ACC112 (cell line): Measurements from ENCODE around the gene MYH11.
"Not testable (repeated sequence)": the region's sequence is repeated elsewhere in the genome, so short reads cannot be mapped to it uniquely, and the experiment has no call there.

Experiments used
- H2AFZ ChIP-seq: fragments of 200-600 bp; sonication (generic); one replicate; pipeline ENCODE4 v1.6.0; 2017; ENCODE audit warnings: antibody characterized with exemption, low read length; ENCODE audit not compliant: unreplicated experiment
- H3K27ac ChIP-seq: fragments of 200-600 bp; sonication (generic); 2 replicates; pipeline ENCODE4 v1.5.1; 2014; ENCODE audit warnings: low read depth, mild to moderate bottlenecking, antibody characterized with exemption, low read length, moderate library complexity
- H3K27me3 ChIP-seq: fragments of 200-600 bp; sonication (generic); 2 replicates; pipeline ENCODE4 v1.6.1; 2014; ENCODE audit warnings: mild to moderate bottlenecking, antibody characterized with exemption, low read length, moderate library complexity, mixed read lengths; ENCODE audit not compliant: insufficient read depth
- H3K36me3 ChIP-seq: fragments of 200-600 bp; sonication (generic); 2 replicates; pipeline ENCODE4 v1.6.1; 2016; ENCODE audit warnings: mild to moderate bottlenecking, antibody characterized with exemption, low read length, moderate library complexity, mixed read lengths; ENCODE audit not compliant: insufficient read depth
- H3K4me1 ChIP-seq: fragments of 200-600 bp; sonication (generic); one replicate; pipeline ENCODE4 v1.6.1; 2016; ENCODE audit warnings: low read length, mixed read lengths; ENCODE audit not compliant: insufficient read depth, unreplicated experiment, control insufficient read depth
- H3K4me3 ChIP-seq: fragments of 200-600 bp; sonication (generic); 2 replicates; pipeline ENCODE4 v1.5.1; 2014; ENCODE audit warnings: mild to moderate bottlenecking, low read depth, low read length
- H3K79me2 ChIP-seq: fragments of 200-600 bp; sonication (generic); one replicate; pipeline ENCODE4 v1.6.0; 2016; ENCODE audit warnings: low read length; ENCODE audit not compliant: control insufficient read depth, unreplicated experiment, insufficient read depth

The MYH11 gene

GRCh38 chr16:15856182-15856581, 646 bp downstream of the MYH11 start:
- H3K79me2 ChIP-seq, result no peaks in the 10 kb centered on the region
- no peak overlapping the region for H3K27ac ChIP-seq
- H2AFZ ChIP-seq, result no peak overlapping the region
- no peak overlapping the region for H3K4me3 ChIP-seq
- H3K36me3 ChIP-seq, result no peaks in the 10 kb centered on the region
- peaks cover 58% of the 10 kb centered on the region for H3K27me3 ChIP-seq
- H3K4me1 ChIP-seq, result peaks cover 11% of the 10 kb centered on the region

- Histone ChIP-seq H3K79me2 (no peaks in the 10 kb centered on the region), H3K27me3 (peaks cover 58% of the 10 kb centered on the region), H3K27ac (no peak overlapping the region), H3K4me3 (no peak overlapping the region), H2AFZ (no peak overlapping the region), H3K36me3 (no peaks in the 10 kb centered on the region), H3K4me1 (peaks cover 11% of the 10 kb centered on the region)
Measured at GRCh38 chr16:15855704-15856003, 1.2 kb downstream of the MYH11 start.

GRCh38 chr16:15854906-15855703, 1.7 kb downstream of the MYH11 start:
- H2AFZ ChIP-seq, result no peak overlapping the region
- no peak overlapping the region for H3K27ac ChIP-seq

GRCh38 chr16:15854061-15854460, 2.8 kb downstream of the MYH11 start:
- no peaks in the 10 kb centered on the region for H3K36me3 ChIP-seq
- H2AFZ ChIP-seq, result no peak overlapping the region
- no peak overlapping the region for H3K27ac ChIP-seq
- no peak overlapping the region for H3K4me3 ChIP-seq
- peaks cover 11% of the 10 kb centered on the region for H3K4me1 ChIP-seq
- peaks cover 58% of the 10 kb centered on the region for H3K27me3 ChIP-seq
- H3K79me2 ChIP-seq, result no peaks in the 10 kb centered on the region

More at GRCh38 chr16:15854906-15855703, 1.7 kb downstream of the MYH11 start:
- Histone ChIP-seq H3K27me3 (peaks cover 58% of the 10 kb centered on the region), H3K4me1 (peaks cover 11% of the 10 kb centered on the region), H3K4me3 (no peak overlapping the region), H3K36me3 (no peaks in the 10 kb centered on the region), H3K79me2 (no peaks in the 10 kb centered on the region)

GRCh38 chr16:15853021-15853420, 3.8 kb downstream of the MYH11 start:
- no peaks in the 10 kb centered on the region for H3K36me3 ChIP-seq
- H3K27ac ChIP-seq, result no peak overlapping the region
- no peaks in the 10 kb centered on the region for H3K79me2 ChIP-seq
- no peak overlapping the region for H3K4me3 ChIP-seq
- H3K4me1 ChIP-seq, result peaks cover 11% of the 10 kb centered on the region
- H2AFZ ChIP-seq, result no peak overlapping the region
- H3K27me3 ChIP-seq, result peaks cover 59% of the 10 kb centered on the region

- H3K4me1 ChIP-seq, H3K79me2 ChIP-seq, H2AFZ ChIP-seq, H3K4me3 ChIP-seq, H3K27ac ChIP-seq, H3K36me3 ChIP-seq: not testable (repeated sequence)
- H3K27me3 ChIP-seq, result peaks cover 47% of the 10 kb centered on the region
Measured at GRCh38 chr16:15850555-15850954, 6.3 kb downstream of the MYH11 start.

- H3K4me3 ChIP-seq, result no peak overlapping the region
Measured at GRCh38 chr16:15849209-15849981, 7.4 kb downstream of the MYH11 start.

GRCh38 chr16:15847611-15848175, 9.1 kb downstream of the MYH11 start:
- Histone ChIP-seq H3K4me3 (no peak overlapping the region), H3K79me2 (no peaks in the 10 kb centered on the region), H3K36me3 (no peaks in the 10 kb centered on the region), H3K4me1 (no peaks in the 10 kb centered on the region), H3K27ac (no peak overlapping the region), H2AFZ (no peak overlapping the region), H3K27me3 (peaks cover 23% of the 10 kb centered on the region)

More at GRCh38 chr16:15849209-15849981, 7.4 kb downstream of the MYH11 start:
- Histone ChIP-seq H3K27me3 (peaks cover 38% of the 10 kb centered on the region), H2AFZ (no peak overlapping the region), H3K27ac (no peak overlapping the region), H3K4me1 (no peaks in the 10 kb centered on the region), H3K79me2 (no peaks in the 10 kb centered on the region), H3K36me3 (no peaks in the 10 kb centered on the region)

GRCh38 chr16:15846510-15846909, 10.3 kb downstream of the MYH11 start:
- no peaks in the 10 kb centered on the region for H3K4me1 ChIP-seq
- peaks cover 24% of the 10 kb centered on the region for H3K27me3 ChIP-seq
- H3K4me3 ChIP-seq, result no peak overlapping the region
- no peaks in the 10 kb centered on the region for H3K36me3 ChIP-seq
- no peak overlapping the region for H3K27ac ChIP-seq
- no peak overlapping the region for H2AFZ ChIP-seq
- no peaks in the 10 kb centered on the region for H3K79me2 ChIP-seq

GRCh38 chr16:15843635-15844279, 13.1 kb downstream of the MYH11 start:
- H3K27ac ChIP-seq, result no peak overlapping the region
- no peaks in the 10 kb centered on the region for H3K4me1 ChIP-seq
- H3K4me3 ChIP-seq, result no peak overlapping the region
- H3K36me3 ChIP-seq, result no peaks in the 10 kb centered on the region
- peaks cover 23% of the 10 kb centered on the region for H3K27me3 ChIP-seq
- no peak overlapping the region for H2AFZ ChIP-seq
- no peaks in the 10 kb centered on the region for H3K79me2 ChIP-seq
